A673 (cell line): ENCODE measurements around the gene PEX19.

Experiments
- CTCF ChIP-seq: fragments of 300-800, 200-600 bp; sonication (generic); conservative IDR thresholded peaks from 2 replicates; pipeline ENCODE4 v1.5.1; 2017; ENCODE audit warnings: low read depth, mild to moderate bottlenecking, antibody characterized with exemption, low read length, moderate library complexity, mixed read lengths
- EZH2 ChIP-seq: fragments of 200-600 bp; sonication (generic); IDR thresholded peaks from 2 replicates; pipeline ENCODE4 v1.6.1; 2017; ENCODE audit warnings: borderline replicate concordance, low read depth, mild to moderate bottlenecking, mixed read lengths, antibody characterized with exemption, low read length; ENCODE audit not compliant: poor library complexity, severe bottlenecking

DNA sequence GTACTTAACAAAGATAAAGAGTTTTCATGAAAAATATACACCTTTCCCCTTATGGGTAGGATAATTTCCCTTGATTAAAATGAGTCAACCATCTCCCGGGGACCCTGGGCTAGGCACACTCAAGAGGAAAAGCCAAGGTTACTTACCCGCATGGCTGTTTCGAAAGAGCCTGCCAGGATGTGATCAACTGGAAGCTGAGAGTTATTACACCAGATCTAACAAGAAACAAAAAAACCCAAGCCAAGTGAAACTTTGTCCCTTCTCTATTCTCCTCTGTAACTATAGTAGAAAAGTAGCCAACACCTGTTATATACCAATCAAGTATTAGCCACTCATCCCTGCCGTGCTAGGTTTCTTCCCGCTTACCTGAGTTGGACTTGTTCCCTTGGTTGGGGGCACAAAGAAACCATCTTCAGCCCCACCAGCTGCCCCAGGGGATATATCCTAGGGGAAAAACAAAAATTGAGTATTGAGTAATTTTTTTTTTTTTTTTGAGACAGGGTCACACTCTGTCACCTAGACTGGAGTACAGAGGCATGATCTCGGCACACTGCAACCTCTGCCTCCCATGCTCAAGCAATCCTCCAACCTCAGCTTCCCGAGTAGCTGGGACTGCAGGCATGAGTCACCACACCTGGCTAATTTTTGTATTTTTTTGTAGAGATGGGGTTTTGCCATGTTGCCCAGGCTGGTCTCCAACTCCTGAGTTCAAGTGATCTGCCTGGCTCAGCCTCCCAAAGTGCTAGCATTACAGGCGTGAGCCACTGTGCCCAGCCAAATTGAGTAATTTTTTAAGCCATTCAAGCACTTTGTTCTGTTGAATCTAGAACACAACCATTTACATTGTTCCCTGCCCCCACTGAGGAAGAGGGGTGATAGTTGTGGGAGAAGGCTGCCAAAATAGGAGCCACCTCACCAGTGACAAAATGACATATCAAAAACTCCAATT, 8.4 kb upstream of the PEX19 start:
- TF ChIP-seq EZH2: no peak
- no peak for TF ChIP-seq CTCF
